ENCODE data around the gene LRRC2.

LRRC2 gene

DNA sequence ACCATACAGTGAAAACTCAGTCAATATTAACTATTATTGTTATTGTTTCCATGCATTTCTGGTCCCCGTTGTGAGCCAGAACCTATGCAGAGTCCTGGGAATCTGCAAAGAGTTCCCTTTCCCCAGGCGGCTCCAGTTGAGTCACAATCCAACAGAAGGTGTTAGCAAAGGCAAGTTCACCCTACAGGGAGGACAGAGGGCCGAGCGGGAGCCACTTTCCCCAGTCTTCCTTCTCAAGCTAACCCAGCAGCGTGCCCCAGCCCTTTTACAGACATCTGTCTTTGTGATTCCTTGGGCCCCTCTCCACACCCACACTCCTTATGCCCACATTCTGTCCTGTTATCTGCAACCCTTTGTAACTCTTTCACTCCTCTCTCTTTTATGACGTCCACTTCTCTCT is 88.3 kb downstream of the LRRC2 start:
- DNase-seq (ENCODE audit: low spot score) = no peak

DNA sequence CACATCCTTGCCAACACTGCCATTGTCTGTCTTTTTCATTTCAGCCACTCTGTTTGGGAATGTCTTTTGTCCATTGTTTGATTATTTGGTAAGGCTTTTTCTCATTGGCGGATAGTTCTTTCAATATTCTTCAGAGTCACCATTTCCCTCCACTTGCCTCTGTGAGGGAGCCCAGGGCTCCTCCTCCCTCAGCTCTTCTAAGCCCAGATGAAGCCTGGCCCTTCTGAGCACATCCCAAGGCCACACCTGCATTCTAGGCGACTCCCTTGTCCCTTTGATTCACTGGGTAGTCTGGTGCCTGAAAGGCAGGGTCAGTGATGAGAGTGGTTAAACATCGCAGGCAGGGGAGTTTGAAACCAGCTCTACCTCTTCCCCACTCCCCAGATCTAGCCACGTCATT is 89.0 kb downstream of the LRRC2 start:
- no peak for DNase-seq (ENCODE audit: low spot score)

DNA sequence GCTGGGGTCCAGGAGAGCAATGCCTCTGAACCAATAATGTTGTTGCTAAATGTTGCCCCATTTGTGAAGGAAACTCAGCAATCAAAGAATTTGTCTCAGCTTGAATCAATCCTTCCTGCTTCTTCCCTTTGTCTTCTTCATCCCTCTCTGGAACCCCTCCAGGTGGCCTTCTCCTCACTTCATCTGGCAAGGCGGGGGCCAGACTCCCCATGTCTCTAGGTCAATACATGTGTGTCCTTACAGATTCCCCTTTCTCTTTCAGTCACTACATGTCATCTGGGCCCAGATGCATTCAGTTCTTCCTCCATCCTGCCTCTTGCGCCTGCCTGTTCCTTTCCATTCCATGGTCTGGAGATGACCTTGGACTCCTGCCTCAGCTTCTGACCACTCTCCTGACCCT is 93.4 kb downstream of the LRRC2 start:
- DNase-seq (ENCODE audit: low spot score) = no peak

DNA sequence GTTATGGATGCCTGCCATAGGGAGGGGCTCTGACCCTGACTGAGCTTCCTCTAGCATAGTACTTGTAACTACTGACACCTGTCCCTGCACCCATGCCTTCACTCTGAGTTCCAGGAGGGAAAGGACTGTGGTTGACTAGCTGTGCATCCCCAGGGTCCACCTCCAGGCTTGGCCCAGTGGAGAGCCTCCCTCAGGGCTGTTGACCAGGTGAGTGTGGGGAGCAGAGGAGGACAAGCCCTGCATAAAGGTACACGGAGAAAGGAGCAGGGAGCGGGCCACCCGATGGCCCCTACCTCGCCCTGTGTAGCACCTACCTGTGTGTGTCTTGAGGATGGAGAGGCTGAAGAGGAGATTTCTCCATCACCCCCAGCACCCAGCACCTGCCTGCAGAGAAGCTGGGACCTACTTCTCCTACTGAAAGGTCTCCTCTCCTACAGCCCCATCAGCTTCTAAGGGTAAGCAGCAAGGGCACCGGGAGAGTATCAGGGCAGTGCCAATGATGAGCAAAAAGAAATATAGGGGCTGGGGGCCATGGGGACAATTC is 94.7 kb downstream of the LRRC2 start:
- no peak for DNase-seq (ENCODE audit: low spot score)

DNA sequence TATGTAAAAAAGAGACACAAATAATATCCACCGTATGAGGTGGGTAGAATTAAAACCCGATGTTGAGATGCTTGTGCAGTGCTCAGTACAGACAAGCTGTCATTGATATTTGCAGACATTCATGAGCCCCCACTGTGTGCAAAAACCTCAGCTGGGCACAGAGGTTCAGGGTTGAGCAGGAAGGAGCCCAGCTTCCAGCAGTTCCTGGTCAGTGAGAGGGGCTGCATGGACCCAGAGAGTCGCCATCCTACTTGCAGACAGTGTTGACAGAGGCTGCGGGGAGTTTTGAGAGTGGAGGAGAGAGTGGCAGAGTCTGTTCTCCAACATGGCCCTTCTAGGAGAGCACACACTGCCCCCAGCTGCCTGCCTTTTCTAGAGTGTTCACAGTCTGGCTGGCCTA is 95.3 kb downstream of the LRRC2 start:
- no peak for DNase-seq (ENCODE audit: low spot score)

DNA sequence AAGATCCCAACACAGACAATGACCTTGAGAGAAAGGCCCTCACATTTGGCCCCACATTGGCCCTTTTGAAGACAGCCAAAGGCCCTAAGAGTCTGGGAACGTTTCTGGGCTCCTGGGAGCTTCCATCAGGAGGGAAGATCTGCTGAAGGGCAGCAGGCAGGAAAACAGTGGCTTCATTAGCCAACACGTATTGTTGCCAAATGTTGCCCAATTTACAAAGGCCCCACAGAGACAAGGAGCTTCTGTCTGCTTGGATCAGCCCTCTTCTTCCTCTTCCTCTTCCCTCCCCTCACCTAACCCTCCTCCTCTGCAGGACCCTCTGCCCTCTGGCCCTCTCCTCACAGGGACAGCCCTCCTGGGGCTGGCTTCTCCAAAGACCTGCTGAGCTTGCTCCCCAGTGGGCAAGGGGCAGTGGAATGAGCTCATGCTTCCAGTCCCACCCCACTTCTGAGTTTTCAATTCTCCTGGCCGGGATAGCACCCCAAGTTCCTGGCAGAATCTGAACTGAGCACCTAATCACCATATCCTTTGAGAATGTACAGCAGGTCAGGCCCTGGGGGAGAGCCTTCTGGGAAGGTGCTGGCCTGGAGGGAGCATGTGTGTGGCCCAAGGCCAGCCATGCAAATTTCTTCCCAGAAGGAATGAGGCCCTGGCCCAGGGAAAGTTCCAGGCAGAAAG is 96.3 kb downstream of the LRRC2 start:
- DNase-seq (ENCODE audit: low spot score) = no peak

- DNase-seq (ENCODE audit: low spot score) = no peak
Observed at GRCh38 chr3:46468753-46469600, 97.1 kb downstream of the LRRC2 start.

GRCh38 chr3:46467562-46467961 is 98.5 kb downstream of the LRRC2 start:
- no peak for DNase-seq (ENCODE audit: low spot score)

GRCh38 chr3:46466871-46467403 is 99.2 kb downstream of the LRRC2 start:
- DNase-seq (ENCODE audit: low spot score) = no peak

DNA sequence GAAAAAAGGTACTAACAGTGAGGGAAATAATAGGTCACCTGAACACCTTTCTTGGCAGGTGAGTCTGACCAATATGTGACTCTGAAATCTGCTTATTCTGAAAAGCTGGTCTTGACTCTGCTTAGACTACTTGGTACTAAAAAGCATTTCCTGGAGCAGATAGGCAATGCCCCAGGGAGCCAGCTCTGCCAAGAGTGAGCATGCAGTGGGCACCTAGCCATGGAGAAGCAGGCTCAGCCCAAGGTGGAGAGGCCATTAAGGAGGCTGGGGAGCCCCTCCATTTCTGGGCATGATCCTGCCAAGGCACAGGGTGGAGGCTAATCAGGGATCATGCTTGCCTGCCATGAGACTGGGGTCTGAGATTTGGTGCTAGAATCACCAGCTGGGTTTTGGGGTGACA is 99.8 kb downstream of the LRRC2 start:
- DNase-seq (ENCODE audit: low spot score) = no peak
